ENCODE data around the gene TWF2.

The TWF2 gene

DNA sequence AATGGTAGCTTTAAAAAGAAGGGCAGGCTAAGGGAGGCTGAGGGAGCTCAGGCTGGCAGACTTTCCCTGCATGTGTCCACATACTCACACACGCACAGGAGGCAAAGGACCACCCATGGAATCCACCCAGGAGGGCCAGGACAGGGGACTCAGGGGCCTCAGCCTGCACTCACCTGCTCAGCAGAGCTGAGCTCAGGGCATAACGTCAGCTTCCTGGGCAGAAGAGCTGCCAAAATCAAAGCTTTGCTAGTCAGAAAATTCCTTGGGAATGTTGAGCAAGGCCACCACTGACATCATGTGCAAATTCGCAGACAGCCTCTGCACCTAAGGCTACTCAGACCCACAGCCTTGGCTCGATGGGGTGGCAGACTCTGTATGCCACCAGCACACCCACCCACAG, 57.4 kb downstream of the TWF2 start:
- DNase-seq (ENCODE audit: low spot score), result no peak
- TF ChIP-seq, protein P1, sequence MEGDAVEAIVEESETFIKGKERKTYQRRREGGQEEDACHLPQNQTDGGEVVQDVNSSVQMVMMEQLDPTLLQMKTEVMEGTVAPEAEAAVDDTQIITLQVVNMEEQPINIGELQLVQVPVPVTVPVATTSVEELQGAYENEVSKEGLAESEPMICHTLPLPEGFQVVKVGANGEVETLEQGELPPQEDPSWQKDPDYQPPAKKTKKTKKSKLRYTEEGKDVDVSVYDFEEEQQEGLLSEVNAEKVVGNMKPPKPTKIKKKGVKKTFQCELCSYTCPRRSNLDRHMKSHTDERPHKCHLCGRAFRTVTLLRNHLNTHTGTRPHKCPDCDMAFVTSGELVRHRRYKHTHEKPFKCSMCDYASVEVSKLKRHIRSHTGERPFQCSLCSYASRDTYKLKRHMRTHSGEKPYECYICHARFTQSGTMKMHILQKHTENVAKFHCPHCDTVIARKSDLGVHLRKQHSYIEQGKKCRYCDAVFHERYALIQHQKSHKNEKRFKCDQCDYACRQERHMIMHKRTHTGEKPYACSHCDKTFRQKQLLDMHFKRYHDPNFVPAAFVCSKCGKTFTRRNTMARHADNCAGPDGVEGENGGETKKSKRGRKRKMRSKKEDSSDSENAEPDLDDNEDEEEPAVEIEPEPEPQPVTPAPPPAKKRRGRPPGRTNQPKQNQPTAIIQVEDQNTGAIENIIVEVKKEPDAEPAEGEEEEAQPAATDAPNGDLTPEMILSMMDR (IDR thresholded peaks at IDR 0.05; ENCODE audit: borderline replicate concordance, control extremely low read depth, extremely low read depth, insufficient read depth, missing control alignments), result no peak
- in situ Hi-C loops (cut with MboI; ENCODE audit: low sequenced_read_pairs, unreplicated experiment), result no loop called here
